NCI-H2196 treated with DMSO at 0.1 percent for 48 hours (cell line): ENCODE data around the gene DCAF5.
"Not testable (repeated sequence)": the region's sequence is repeated elsewhere in the genome, so short reads cannot be mapped to it uniquely, and the experiment has no call there.

Source experiments
- DNase-seq: peaks from one replicate; lab custom pipeline; 2025; ENCODE audit not compliant: unreplicated experiment; lab: John Stamatoyannopoulos, UW

Gene DCAF5

GRCh38 chr14:69044965-69045555 lies 107.9 kb downstream of the DCAF5 start:
- DNase-seq: no peak

GRCh38 chr14:69044296-69044695 lies 108.6 kb downstream of the DCAF5 start:
- DNase-seq: no peak

DNA sequence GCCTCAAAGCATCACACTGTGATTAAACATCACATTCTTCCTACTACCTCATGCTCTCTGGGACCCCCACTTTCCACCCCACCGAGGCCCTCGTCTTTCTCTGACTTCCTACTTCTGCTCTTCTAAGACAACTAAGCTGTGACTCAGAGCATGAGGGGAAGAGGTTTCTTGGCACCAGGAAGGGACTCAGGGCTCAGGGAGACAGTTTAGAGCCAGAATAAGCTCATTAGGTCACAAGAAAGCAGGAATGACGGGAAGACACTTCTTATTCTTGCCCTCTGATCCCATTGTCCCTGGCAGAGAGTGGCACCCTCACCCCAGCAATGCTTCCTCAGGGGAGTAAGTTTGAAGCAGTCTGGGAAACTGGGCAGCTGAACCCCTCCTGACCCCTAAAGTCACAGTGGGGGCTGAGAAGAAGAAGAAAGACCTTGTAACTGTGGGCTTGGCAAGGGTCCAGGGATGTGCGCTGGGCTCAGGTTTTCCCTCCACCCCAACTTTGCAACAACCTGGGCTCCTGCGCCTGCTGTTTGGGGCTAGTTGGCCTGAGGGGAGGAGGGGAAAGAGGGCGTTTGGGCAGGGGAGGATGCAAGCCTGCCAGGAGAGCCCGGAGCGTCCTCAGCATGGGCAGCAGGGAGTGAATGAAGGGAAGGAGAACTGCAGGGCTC lies 109.2 kb downstream of the DCAF5 start:
- DNase-seq: no peak

DNA sequence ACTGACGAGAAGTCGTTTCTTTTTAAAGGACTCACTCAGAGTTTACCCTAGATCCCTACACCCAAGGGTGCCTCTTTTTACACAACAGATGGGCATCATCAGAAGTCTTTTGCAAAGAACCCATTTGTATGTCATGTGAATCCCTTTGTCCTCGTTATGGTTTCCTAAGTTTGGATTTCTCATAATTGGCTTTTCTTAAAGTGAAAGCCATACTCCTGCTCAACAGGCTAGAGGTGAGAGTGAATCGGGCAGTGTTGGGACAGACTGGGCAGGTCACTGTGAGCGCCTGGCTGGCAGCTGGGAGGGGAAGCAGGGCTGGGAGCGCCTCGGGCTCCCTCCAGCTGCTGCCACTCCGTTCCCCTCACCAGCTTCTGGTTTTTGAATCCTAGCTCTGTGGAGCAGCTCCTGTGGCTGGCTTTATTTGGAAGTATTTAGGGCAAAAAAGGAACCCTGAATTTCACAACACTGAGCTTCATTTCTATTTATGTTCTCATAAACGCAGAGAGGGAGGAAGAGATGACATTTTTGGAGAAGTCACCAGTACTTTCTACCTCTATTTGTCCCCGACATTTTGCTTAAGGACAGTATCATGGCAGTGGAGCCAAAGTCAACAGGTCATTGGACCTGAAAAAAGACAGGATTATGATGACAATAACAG lies 110.0 kb downstream of the DCAF5 start:
- DNase-seq: no peak

DNA sequence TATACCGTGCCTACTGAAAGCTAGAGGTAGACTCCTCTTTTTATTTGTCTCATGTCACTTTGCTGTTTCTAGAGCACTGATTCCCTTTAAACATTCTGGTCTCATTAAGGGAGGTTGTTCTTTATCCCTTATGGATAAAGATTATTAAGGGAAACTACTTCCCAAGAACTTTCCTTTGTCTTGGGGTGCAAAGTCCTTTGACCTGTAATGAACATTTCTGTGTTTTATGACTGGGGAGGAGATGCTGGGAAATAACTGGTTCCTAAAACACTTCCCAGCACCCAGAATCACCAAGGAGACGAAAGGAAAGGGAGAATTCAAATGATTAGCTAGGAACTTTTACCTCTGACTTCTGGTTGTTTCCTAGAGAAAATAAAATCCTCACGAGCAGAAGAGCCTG lies 110.6 kb downstream of the DCAF5 start:
- DNase-seq: no peak

GRCh38 chr14:69041783-69042182 lies 111.1 kb downstream of the DCAF5 start:
- no peak for DNase-seq

GRCh38 chr14:69040353-69040752 lies 112.6 kb downstream of the DCAF5 start:
- no peak for DNase-seq

GRCh38 chr14:69039288-69039628 lies 113.7 kb downstream of the DCAF5 start:
- DNase-seq: no peak

DNA sequence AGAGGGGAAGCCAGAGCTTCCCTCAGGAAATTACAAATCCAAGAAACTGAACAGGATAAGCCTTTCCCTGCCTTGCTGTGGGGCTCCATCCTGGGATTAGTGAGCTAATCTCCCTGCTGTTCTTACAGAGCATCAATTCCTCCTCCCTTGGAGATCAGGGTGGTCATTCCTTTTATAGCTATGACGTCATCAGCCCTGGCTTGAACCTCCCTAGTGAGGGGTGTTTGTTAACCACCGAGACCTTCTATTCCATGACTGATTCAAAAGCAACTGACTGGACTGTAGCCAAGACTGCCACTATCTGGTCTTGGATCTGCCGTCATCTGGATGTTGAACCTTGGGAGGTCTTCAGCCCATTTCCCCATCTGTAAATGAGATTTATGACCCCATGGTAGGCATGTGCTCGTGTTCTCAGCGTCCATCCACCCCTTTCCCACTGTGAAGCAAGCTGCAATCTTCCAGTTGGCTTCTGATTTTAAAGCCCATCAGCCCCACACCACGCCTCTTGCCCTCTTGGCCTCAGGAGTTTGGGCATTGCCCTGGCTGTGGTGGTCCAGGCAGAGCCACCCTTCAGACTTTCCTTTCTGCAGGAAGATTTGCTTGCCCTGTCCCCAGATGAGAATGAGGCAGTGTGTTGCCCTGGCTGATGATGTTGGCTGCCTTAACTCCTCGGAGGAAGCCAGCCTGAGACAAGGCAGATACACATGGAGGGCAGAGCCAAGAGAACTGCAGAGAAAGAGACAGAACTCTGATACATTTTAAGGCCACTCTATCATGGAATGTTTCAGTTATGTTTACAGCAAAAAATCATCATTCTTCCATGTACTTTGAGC lies 114.2 kb downstream of the DCAF5 start:
- no peak for DNase-seq

DNA sequence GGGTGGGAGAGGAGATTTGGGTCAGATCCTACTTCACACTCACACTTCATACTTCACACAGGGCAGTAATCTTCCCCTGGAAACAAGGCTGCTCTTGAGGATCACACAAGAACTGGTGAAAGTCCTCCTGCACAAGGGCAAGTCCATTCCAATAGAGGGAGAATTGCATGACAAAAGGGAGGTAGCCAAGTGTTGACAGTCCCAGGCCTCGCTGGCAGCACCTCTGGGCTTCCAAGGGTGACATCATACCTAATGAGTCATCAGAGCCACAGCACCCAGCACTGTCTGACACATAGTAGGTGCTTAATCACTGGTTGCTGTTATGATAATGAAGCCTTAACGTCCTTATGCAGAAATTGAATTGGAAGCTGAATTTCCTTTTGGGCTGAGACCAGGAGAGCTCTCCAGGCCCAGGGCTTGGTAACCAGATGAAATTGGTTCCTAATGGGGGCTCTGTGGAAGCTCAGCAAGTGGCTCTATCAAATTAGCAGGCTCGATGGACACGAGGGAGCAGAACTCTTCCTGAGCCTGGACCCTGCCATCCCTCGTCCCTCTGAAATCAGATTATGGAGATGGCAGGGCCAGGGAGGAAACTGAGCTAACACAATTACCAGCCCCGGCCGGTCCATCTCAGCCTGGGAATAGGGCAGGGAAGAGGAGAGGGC lies 115.0 kb downstream of the DCAF5 start:
- DNase-seq: no peak

DNA sequence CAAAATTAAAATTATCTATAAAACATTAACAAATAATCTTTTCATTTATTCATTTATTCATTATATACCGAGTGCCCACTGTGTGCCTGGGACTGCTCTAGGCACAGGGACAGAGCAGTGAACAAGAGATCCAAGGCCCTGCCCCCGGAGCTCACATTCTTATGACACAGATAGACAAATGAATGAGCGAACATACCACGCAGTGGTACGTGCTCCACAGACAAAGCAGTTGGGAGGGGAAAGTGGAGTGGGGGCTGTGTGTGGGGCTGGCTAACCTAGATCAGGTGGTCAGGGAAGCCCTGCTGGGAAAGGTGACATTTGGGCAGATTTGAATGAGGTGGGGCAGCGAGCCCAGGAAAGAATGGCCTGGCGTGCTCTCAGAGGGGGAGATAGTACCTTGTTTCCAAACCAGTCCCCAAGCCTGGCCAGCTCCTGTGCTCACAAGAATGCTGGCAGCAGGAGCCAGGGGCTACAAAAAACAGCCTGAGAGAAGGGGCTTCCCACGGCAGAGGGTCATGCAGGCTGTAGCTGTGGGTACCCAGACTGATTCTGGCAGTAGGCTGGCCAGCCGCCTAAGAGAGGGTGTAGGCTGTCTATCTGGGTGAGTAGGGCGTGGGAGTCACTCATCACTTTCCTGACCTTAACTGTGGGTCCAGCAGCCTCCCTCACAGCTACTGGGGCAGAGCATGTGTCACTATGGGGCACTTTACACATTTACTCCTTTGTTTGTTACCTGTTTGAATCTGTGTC lies 116.0 kb downstream of the DCAF5 start:
- no peak for DNase-seq

DNA sequence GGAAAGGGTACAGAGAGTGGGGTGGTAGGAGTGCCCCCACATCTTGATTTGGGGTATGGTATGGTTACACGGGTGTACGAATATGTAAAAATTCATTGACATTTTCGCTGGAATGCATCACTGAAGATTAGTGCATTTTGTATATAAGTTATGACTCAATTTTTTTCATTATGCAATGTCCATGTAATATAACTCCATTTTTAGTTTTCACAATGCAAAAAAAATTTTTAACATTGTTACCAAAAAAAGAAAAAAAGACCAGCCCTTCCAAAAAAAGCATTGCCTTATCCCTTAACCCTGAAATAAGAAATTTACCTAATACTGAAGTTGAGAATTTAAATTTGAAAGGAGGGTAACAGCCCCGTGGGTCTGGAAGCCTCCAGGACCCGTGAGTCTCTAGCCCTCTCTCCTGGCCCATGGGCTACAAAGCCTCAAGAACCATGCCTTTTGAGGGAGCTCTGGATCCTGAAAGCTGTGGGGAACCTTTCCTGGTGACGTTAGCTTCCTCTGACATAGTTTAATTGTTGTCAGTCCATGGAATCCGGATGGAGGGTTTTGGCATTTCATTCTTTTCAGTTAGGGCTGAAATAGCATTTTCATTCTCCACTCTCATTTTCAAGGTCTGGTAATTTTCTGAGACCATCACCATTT lies 118.2 kb downstream of the DCAF5 start:
- DNase-seq: no peak

DNA sequence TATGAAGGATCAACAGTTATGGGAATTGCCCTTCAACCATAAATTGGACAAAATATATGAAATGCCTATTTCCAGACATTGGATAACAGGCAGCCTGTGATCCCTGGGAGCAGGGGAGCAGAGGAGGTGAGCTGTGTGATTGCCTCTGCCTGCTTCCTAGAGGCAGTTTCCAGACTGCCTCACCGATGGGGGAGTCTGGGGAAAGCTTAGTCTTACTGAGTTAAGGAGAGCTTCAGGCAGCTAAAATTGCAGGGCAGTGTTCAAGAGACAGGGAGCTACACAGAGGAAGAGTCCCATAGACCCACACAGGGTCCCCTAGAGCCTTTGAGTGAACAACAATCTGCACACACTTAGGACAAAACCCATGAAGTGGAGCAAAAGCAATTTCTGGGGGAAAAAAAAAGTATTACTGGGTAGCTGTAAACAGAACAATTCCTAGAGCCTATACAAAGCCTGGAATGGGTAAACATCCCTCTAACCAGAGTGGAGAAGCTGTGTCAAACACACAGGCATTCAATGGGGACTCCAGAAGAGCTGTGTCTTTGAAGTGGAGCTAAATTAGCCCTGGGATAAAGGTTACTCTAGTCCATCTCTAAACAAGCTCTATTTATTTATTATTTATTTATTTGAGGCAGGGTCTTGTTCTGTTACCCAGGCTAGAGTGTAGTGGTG lies 125.5 kb downstream of the DCAF5 start:
- DNase-seq: no peak

DNA sequence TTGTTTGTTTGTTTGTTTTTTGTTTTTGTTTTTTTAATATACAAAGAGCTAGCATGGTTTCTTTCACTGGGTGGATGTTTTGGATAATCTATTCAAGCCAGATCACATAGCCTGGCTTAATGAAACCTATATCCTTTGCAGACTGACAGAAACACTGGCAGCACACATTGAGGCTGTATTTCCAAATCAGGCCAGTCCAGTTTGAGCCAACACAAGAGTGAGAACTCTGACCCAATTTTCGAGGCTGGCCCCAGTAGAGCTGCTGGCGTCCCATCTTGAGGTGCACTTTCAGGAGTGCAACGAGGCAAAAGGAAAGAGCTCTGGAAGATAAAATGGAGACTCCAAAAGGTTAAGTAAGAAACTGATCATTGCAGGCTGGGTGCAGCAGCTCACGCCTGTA lies 129.9 kb downstream of the DCAF5 start:
- no peak for DNase-seq

DNA sequence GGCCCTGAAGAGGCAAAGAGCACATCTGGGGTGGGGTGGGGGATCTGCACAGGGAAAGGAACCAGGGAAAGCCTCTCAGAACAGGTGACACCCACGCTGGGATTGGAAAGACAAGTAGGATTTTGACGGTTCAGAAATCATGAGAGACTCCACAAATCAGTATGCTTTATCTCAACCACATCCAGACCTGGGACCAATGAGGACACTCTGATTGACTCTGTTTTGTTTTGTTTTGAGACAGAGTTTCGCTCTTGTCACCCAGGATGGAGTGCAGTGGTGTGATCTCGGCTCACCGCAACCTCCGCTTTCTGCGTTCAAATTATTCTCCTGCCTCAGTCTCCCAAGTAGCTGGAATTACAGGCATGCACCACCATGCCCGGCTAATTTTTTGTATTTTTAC lies 130.8 kb downstream of the DCAF5 start:
- not testable (repeated sequence) for DNase-seq

DNA sequence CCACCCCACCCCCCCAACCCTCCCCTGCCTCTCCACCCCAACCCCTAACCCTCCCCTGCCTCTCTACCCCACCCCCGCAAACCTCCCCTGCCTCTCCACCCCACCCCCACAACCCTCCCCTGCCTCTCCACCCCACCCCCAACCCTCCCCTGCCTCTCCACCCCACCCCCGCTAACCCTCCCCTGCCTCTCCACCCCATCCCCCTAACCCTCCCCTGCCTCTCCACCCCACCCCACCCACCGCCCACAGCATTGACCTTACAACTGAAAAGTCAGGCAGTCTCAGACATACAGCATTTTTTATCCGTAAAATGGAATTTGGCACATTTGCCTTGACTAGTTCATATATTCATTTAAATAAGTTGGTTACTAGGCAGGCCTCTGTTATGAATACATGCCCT lies 135.2 kb downstream of the DCAF5 start:
- DNase-seq: no peak

- no peak for DNase-seq
Observed at GRCh38 chr14:69014829-69015259, 138.1 kb downstream of the DCAF5 start.

DNA sequence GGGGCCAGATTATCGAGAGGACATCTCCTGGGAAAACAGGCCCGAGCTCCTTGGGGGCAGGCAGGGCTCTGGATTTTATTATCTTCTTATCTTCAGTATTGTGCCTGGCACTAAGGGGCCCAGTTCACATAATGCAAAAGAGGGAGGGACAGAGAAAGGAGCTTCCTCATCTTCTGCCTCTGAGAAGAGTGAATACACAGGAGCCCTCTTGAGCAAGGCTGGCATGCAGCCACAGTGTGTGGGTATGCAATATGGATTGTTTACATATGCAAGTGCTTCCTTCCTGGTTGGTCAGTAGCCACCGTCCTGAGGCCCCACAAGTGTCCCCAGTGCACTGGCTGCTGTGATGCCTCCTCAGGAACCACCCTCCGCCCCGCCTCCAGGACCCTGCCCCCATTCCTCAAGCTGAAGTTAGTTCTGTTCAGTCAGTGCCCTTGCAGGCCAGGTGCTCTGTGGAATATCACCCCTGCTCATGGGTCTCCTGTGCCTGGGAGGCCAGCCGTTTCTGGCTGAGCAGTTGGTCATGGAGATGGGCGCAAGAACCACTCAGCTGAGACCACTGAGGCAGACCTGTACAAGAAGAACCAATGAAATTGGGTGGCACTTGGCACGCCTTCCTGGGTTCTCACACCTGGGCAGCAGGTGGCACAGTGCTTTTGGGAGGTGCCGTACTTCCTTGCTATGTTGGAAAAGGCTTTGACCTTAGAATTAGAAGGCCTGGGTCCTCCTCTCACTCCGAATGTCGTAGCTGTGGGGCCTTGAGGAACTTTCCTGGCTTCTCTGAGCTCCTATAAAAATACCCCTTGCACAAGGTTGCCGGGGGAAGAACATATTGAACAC lies 138.8 kb downstream of the DCAF5 start:
- peak; percentile 23 for DNase-seq
